Neural cell (in vitro differentiated cells): Measurements from ENCODE around the gene SPRYD3. TPM values are rescaled to one million over a fixed set of nuclear protein-coding genes. Genes with fewer than 3 reads are reported as not detected.

Experiments
- H2AFZ ChIP-seq: fragments of 200-600, 300-800 bp; sonication (generic), shearing (Covaris generic); 2 replicates; pipeline ENCODE4 v1.6.0; 2014; ENCODE audit warnings: low read depth, mild to moderate bottlenecking, antibody characterized with exemption, low read length, moderate library complexity
- H3F3A ChIP-seq: fragments of 200-600 bp; shearing (Covaris generic); 2 replicates; pipeline ENCODE4 v1.6.1; 2016; ENCODE audit warnings: mild to moderate bottlenecking, moderate library complexity, mixed read lengths, antibody characterized with exemption, low read length; ENCODE audit not compliant: insufficient read depth, poor library complexity, severe bottlenecking
- H3K27ac ChIP-seq: fragments of 200-600, 300-800 bp; sonication (generic), shearing (Covaris generic); 2 replicates; pipeline ENCODE4 v1.5.1; 2014; ENCODE audit warnings: mild to moderate bottlenecking, low read length, moderate library complexity
- H3K27me3 ChIP-seq: fragments of 300-800, 200-600 bp; sonication (generic), shearing (Covaris generic); 2 replicates; pipeline ENCODE4 v1.6.0; 2014; ENCODE audit warnings: mild to moderate bottlenecking, low read depth, low read length, moderate library complexity; ENCODE audit not compliant: insufficient read depth
- H3K36me3 ChIP-seq: fragments of 300-800, 200-600 bp; sonication (generic), shearing (Covaris generic); 2 replicates; pipeline ENCODE4 v1.5.1; 2014; ENCODE audit warnings: mild to moderate bottlenecking, antibody characterized with exemption, low read length, moderate library complexity; ENCODE audit not compliant: insufficient read depth
- H3K4me2 ChIP-seq: fragments of 300-800, 200-600 bp; sonication (generic), shearing (Covaris generic); 2 replicates; pipeline ENCODE4 v1.6.0; 2014; ENCODE audit warnings: mild to moderate bottlenecking, low read length
- H3K4me3 ChIP-seq: fragments of 300-800, 200-600 bp; sonication (generic), shearing (Covaris generic); 2 replicates; pipeline ENCODE4 v1.5.1; 2014; ENCODE audit warnings: mild to moderate bottlenecking, low read length, moderate library complexity
- H3K79me2 ChIP-seq: fragments of 200-600 bp; shearing (Covaris generic); replicated peaks from 2 replicates; pipeline ENCODE4 v1.6.0; 2014; ENCODE audit warnings: mild to moderate bottlenecking, low read length, moderate library complexity; ENCODE audit not compliant: insufficient read depth
- H3K9ac ChIP-seq: fragments of 300-800, 200-600 bp; sonication (generic), shearing (Covaris generic); 2 replicates; pipeline ENCODE4 v1.6.1; 2016; ENCODE audit warnings: mild to moderate bottlenecking, low read length, mixed read lengths
- H3K9me2 ChIP-seq: fragments of 200-600 bp; shearing (Covaris generic); 2 replicates; pipeline ENCODE4 v1.6.1; 2016; ENCODE audit warnings: mild to moderate bottlenecking, low read length, mixed read lengths; ENCODE audit not compliant: insufficient read depth
- H3K9me3 ChIP-seq: fragments of 200-600, 300-800 bp; sonication (generic), shearing (Covaris generic); 2 replicates; pipeline ENCODE4 v1.6.1; 2016; ENCODE audit warnings: mild to moderate bottlenecking, mixed run types, low read length, moderate library complexity, mixed read lengths
- H4K20me1 ChIP-seq: fragments of 200-600 bp; shearing (Covaris generic); 2 replicates; pipeline ENCODE4 v1.6.1; 2016; ENCODE audit warnings: mild to moderate bottlenecking, mixed run types; ENCODE audit not compliant: insufficient read depth
- CTCF ChIP-seq: fragments of 450-650 bp; IDR thresholded peaks from 2 replicates; pipeline ENCODE4 v1.5.1; 2014; ENCODE audit warnings: antibody characterized with exemption, mild to moderate bottlenecking, moderate library complexity; ENCODE audit not compliant: poor library complexity, severe bottlenecking
- EP300 ChIP-seq: fragments of 450-650 bp; conservative IDR thresholded peaks from 2 replicates; pipeline ENCODE4 v1.6.1; 2014; ENCODE audit warnings: antibody characterized with exemption, mild to moderate bottlenecking, moderate library complexity; ENCODE audit not compliant: poor library complexity, severe bottlenecking
- EZH2 ChIP-seq: fragments of 200-600, 300-800 bp; shearing (Covaris generic), sonication (generic); IDR thresholded peaks from 2 replicates; pipeline ENCODE4 v1.6.1; 2014; ENCODE audit warnings: antibody characterized with exemption, low read length, borderline replicate concordance, mild to moderate bottlenecking; ENCODE audit not compliant: insufficient read depth, poor library complexity, severe bottlenecking
- MXI1 ChIP-seq: fragments of 450-650 bp; conservative IDR thresholded peaks from 2 replicates; pipeline ENCODE4 v1.6.1; 2014; ENCODE audit warnings: antibody characterized with exemption, mild to moderate bottlenecking; ENCODE audit not compliant: poor library complexity, severe bottlenecking
- POLR2AphosphoS5 ChIP-seq: IDR thresholded peaks from 2 replicates; pipeline ENCODE4 v1.6.1; 2012
- RAD21 ChIP-seq: fragments of 450-650 bp; conservative IDR thresholded peaks from 2 replicates; pipeline ENCODE4 v1.6.1; 2014; ENCODE audit warnings: antibody characterized with exemption, mild to moderate bottlenecking, moderate library complexity
- REST ChIP-seq: IDR thresholded peaks from 2 replicates; pipeline ENCODE4 v1.6.1; 2012; ENCODE audit warnings: borderline replicate concordance
- SMC3 ChIP-seq: fragments of 450-650 bp; conservative IDR thresholded peaks from 2 replicates; pipeline ENCODE4 v1.6.1; 2014; ENCODE audit warnings: antibody characterized with exemption, mild to moderate bottlenecking, moderate library complexity; ENCODE audit not compliant: poor library complexity
- TAF1 ChIP-seq: IDR thresholded peaks from 2 replicates; pipeline ENCODE4 v1.6.1; 2012; ENCODE audit warnings: low read depth
- polyA plus RNA-seq: library from polyadenylated mRNA; depleted of rRNA; stranded (reverse); fragments of >200 nt; gene quantifications from 2 replicates; pipeline ENCODE4 v1.2.3, GENCODE V29; 2014

Gene SPRYD3
- polyA plus RNA-seq, 1 donor from 2014 or later, result 20.8 TPM

GRCh38 chr12:53086361-53086760, 7.2 kb upstream of the SPRYD3 start (continued):
- TF ChIP-seq CTCF, result no peak
- TF ChIP-seq TAF1, result no peak
- TF ChIP-seq MXI1, result no peak
- no peak for TF ChIP-seq SMC3

- H2AFZ ChIP-seq, result no peak overlapping the region
- peaks cover 4% of the 10 kb centered on the region for H3F3A ChIP-seq
These were observed 3.5 kb upstream of the SPRYD3 start for GRCh38 chr12:53082637-53083175.

More at GRCh38 chr12:53082637-53083175, 3.5 kb upstream of the SPRYD3 start:
- Histone ChIP-seq H3K4me3 (no peak overlapping the region), H4K20me1 (no peaks in the 10 kb centered on the region), H3K9ac (no peak overlapping the region), H3K79me2 (peaks cover 11% of the 10 kb centered on the region), H3K9me3 (no peaks in the 10 kb centered on the region), H3K27ac (no peak overlapping the region), H3K27me3 (no peaks in the 10 kb centered on the region), H3K4me2 (no peak overlapping the region), H3K36me3 (no peaks in the 10 kb centered on the region), H3K9me2 (no peaks in the 10 kb centered on the region)
- TF ChIP-seq POLR2AphosphoS5, result no peak
- no peak for TF ChIP-seq RAD21
- no peak for TF ChIP-seq EZH2
- TF ChIP-seq CTCF, result no peak
- TF ChIP-seq MXI1, result no peak
- no peak for TF ChIP-seq TAF1
- no peak for TF ChIP-seq REST
- TF ChIP-seq SMC3, result no peak
- no peak for TF ChIP-seq EP300
